Measurements from ENCODE around the gene PDZD11.
A peak's percentile ranks its signal among the peaks of the same experiment; 100 is the strongest.
"Not testable (repeated sequence)": the region's sequence is repeated elsewhere in the genome, so short reads cannot be mapped to it uniquely, and the experiment has no call there.

PDZD11 gene

GRCh38 chrX:70289793-70290770, at the start of gene PDZD11, which contains the start of gene KIF4A:
Gene PDZD11 (minus strand): TSS chrX:70289927. CDS start chrX:70289341, 586 bp downstream.
Gene KIF4A (plus strand): TSS chrX:70290104. CDS start chrX:70290459, 355 bp downstream.
- Histone ChIP-seq H3K4me3 (ENCODE audit: low read depth in 1 of 5, low read length in 5 of 5) (peak within 1 kb of the TSS; percentile 71 to 83 (median 77)), H3K27ac (ENCODE audit: low read depth, low read length) (peak within 1 kb of the TSS; percentile 28), H3K9ac (ENCODE audit: low read length in 5 of 5) (peak within 1 kb of the TSS in 4 of 5 donors; percentile 64 to 81 (median 68)), H3K9me3 (ENCODE audit: control insufficient read depth in 5 of 5, low read length in 5 of 5) (no peaks in the 10 kb centered on the region), H3K36me3 (ENCODE audit: control insufficient read depth in 5 of 5, insufficient read depth in 5 of 5, low read length in 5 of 5) (peaks cover 8 to 27% (median 19%) of the 10 kb centered on the region in 5 donors), H3K27me3 (ENCODE audit: control insufficient read depth in 5 of 5, insufficient read depth in 4 of 5, low read length in 5 of 5) (peaks cover 0 to 5% (median 3%) of the 10 kb centered on the region in 5 donors), H3K4me1 (ENCODE audit: control insufficient read depth in 5 of 5, insufficient read depth in 5 of 5, low read length in 5 of 5) (peaks cover 0 to 16% (median 13%) of the 10 kb centered on the region in 5 donors)

- Histone ChIP-seq H3K4me1 (ENCODE audit: control insufficient read depth in 5 of 5, insufficient read depth in 5 of 5, low read length in 5 of 5) (no peaks in the 10 kb centered on the region), H3K9ac (ENCODE audit: low read length in 5 of 5) (no peak overlapping the region), H3K27ac (ENCODE audit: low read depth, low read length) (no peak overlapping the region), H3K9me3 (ENCODE audit: control insufficient read depth in 5 of 5, low read length in 5 of 5) (no peaks in the 10 kb centered on the region), H3K36me3 (ENCODE audit: control insufficient read depth in 5 of 5, insufficient read depth in 5 of 5, low read length in 5 of 5) (no peaks in the 10 kb centered on the region), H3K27me3 (ENCODE audit: control insufficient read depth in 5 of 5, insufficient read depth in 4 of 5, low read length in 5 of 5) (peaks cover 0 to 13% (median 3%) of the 10 kb centered on the region in 5 donors), H3K4me3 (ENCODE audit: low read depth in 1 of 5, low read length in 5 of 5) (no peak overlapping the region)
Measured at GRCh38 chrX:70338290-70338689, 48.6 kb upstream of the PDZD11 start.

DNA sequence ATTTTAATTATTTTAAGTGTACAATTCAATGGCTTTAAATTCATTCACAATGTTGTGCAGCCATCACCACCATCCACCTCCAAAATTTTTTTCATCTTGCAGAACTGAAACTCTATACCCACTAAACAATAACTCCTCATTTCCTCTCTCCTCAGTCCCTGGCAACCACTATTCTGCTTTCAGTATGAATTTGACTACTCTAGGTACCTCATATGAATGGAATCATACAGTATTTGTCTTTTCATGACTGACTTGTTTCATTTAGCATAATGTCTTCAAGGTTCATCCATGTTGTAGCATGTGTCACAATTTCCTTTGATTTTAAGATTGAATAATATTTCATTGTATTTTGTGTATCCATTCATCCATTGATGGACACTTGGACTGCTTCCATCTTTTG, 47.0 kb upstream of the PDZD11 start:
- no peak overlapping the region for H3K4me3 ChIP-seq (ENCODE audit: low read depth in 1 of 5, low read length in 5 of 5)
- H3K36me3 ChIP-seq (ENCODE audit: control insufficient read depth in 5 of 5, insufficient read depth in 5 of 5, low read length in 5 of 5): no peaks in the 10 kb centered on the region
- no peaks in the 10 kb centered on the region for H3K9me3 ChIP-seq (ENCODE audit: control insufficient read depth in 5 of 5, low read length in 5 of 5)
- no peak overlapping the region for H3K9ac ChIP-seq (ENCODE audit: low read length in 5 of 5)
- H3K27me3 ChIP-seq (ENCODE audit: control insufficient read depth in 5 of 5, insufficient read depth in 4 of 5, low read length in 5 of 5): peaks cover 0 to 13% (median 3%) of the 10 kb centered on the region in 5 donors
- no peaks in the 10 kb centered on the region for H3K4me1 ChIP-seq (ENCODE audit: control insufficient read depth in 5 of 5, insufficient read depth in 5 of 5, low read length in 5 of 5)
- no peak overlapping the region for H3K27ac ChIP-seq (ENCODE audit: low read depth, low read length)

DNA sequence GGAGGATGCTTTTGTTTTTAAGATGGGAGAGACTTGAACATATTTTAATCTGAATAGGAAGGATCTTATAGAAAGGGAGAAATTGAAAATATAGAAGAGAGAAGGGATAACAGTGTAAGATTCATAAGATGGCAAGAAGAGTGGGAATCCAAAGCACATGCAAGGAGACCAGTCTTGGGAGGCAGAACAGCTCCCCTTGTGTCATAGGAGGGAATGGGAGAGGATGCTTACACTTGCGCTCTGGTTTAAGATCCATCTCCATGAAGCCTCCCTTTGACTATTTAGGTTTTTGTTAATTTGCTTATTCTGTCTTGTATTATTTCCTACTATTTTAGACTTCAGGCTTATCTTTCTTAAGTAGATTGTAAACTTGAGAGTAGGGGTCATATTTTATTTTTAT, 42.9 kb upstream of the PDZD11 start:
- Histone ChIP-seq H3K4me1 (ENCODE audit: control insufficient read depth in 5 of 5, insufficient read depth in 5 of 5, low read length in 5 of 5) (no peaks in the 10 kb centered on the region), H3K27me3 (ENCODE audit: control insufficient read depth in 5 of 5, insufficient read depth in 4 of 5, low read length in 5 of 5) (peaks cover 0 to 11% (median 0%) of the 10 kb centered on the region in 5 donors), H3K9me3 (ENCODE audit: control insufficient read depth in 5 of 5, low read length in 5 of 5) (no peaks in the 10 kb centered on the region), H3K27ac (ENCODE audit: low read depth, low read length) (no peak overlapping the region), H3K9ac (ENCODE audit: low read length in 5 of 5) (no peak overlapping the region), H3K36me3 (ENCODE audit: control insufficient read depth in 5 of 5, insufficient read depth in 5 of 5, low read length in 5 of 5) (no peaks in the 10 kb centered on the region), H3K4me3 (ENCODE audit: low read depth in 1 of 5, low read length in 5 of 5) (no peak overlapping the region)

DNA sequence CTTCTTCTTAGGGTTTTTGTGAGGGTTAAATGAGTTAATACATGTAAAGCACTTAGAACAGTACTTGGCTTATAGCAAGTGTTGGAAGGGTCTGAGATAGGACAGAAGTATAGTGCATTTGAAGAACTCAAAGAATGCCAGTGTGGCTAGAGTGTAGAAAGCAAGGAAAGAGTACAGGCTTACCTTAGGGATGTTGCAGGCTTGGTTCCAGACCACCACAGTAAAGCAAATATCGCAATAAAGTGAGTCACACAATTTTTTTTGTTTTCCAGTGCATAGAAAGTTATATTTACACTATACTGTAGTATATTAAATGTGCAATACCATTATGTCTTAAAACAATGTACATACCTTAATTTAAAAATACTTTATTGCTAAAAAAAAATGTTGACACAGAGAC, 41.4 kb upstream of the PDZD11 start:
- Histone ChIP-seq H3K36me3 (ENCODE audit: control insufficient read depth in 5 of 5, insufficient read depth in 5 of 5, low read length in 5 of 5) (no peaks in the 10 kb centered on the region), H3K4me3 (ENCODE audit: low read depth in 1 of 5, low read length in 5 of 5) (no peak overlapping the region), H3K9ac (ENCODE audit: low read length in 5 of 5) (no peak overlapping the region), H3K27ac (ENCODE audit: low read depth, low read length) (no peak overlapping the region), H3K27me3 (ENCODE audit: control insufficient read depth in 5 of 5, insufficient read depth in 4 of 5, low read length in 5 of 5) (peaks cover 0 to 9% (median 0%) of the 10 kb centered on the region in 5 donors), H3K9me3 (ENCODE audit: control insufficient read depth in 5 of 5, low read length in 5 of 5) (no peaks in the 10 kb centered on the region), H3K4me1 (ENCODE audit: control insufficient read depth in 5 of 5, insufficient read depth in 5 of 5, low read length in 5 of 5) (no peaks in the 10 kb centered on the region)

- Histone ChIP-seq H3K36me3 (ENCODE audit: control insufficient read depth in 5 of 5, insufficient read depth in 5 of 5, low read length in 5 of 5) (no peaks in the 10 kb centered on the region), H3K27me3 (ENCODE audit: control insufficient read depth in 5 of 5, insufficient read depth in 4 of 5, low read length in 5 of 5) (peaks cover 0 to 6% (median 0%) of the 10 kb centered on the region in 5 donors), H3K4me1 (ENCODE audit: control insufficient read depth in 5 of 5, insufficient read depth in 5 of 5, low read length in 5 of 5) (no peaks in the 10 kb centered on the region), H3K27ac (ENCODE audit: low read depth, low read length) (no peak overlapping the region), H3K9ac (ENCODE audit: low read length in 5 of 5) (no peak overlapping the region), H3K4me3 (ENCODE audit: low read depth in 1 of 5, low read length in 5 of 5) (no peak overlapping the region), H3K9me3 (ENCODE audit: control insufficient read depth in 5 of 5, low read length in 5 of 5) (no peaks in the 10 kb centered on the region)
Measured at GRCh38 chrX:70324326-70324725, 34.6 kb upstream of the PDZD11 start.

- H3K27me3 ChIP-seq (ENCODE audit: control insufficient read depth in 5 of 5, insufficient read depth in 4 of 5, low read length in 5 of 5); H3K9me3 ChIP-seq (ENCODE audit: control insufficient read depth in 5 of 5, low read length in 5 of 5); H3K9ac ChIP-seq (ENCODE audit: low read length in 5 of 5); H3K4me3 ChIP-seq (ENCODE audit: low read depth in 1 of 5, low read length in 5 of 5); H3K27ac ChIP-seq (ENCODE audit: low read depth, low read length); H3K36me3 ChIP-seq (ENCODE audit: control insufficient read depth in 5 of 5, insufficient read depth in 5 of 5, low read length in 5 of 5); H3K4me1 ChIP-seq (ENCODE audit: control insufficient read depth in 5 of 5, insufficient read depth in 5 of 5, low read length in 5 of 5): not testable (repeated sequence)
Measured at GRCh38 chrX:70323628-70324027, 33.9 kb upstream of the PDZD11 start.

GRCh38 chrX:70322784-70323183, 33.1 kb upstream of the PDZD11 start:
- Histone ChIP-seq H3K27me3 (ENCODE audit: control insufficient read depth in 5 of 5, insufficient read depth in 4 of 5, low read length in 5 of 5) (peaks cover 0 to 3% (median 0%) of the 10 kb centered on the region in 5 donors), H3K4me1 (ENCODE audit: control insufficient read depth in 5 of 5, insufficient read depth in 5 of 5, low read length in 5 of 5) (no peaks in the 10 kb centered on the region), H3K36me3 (ENCODE audit: control insufficient read depth in 5 of 5, insufficient read depth in 5 of 5, low read length in 5 of 5) (no peaks in the 10 kb centered on the region), H3K27ac (ENCODE audit: low read depth, low read length) (no peak overlapping the region), H3K9ac (ENCODE audit: low read length in 5 of 5) (no peak overlapping the region), H3K9me3 (ENCODE audit: control insufficient read depth in 5 of 5, low read length in 5 of 5) (no peaks in the 10 kb centered on the region), H3K4me3 (ENCODE audit: low read depth in 1 of 5, low read length in 5 of 5) (no peak overlapping the region)

GRCh38 chrX:70313503-70313902, 23.8 kb upstream of the PDZD11 start:
- Histone ChIP-seq H3K4me3 (ENCODE audit: low read depth in 1 of 5, low read length in 5 of 5) (no peak overlapping the region), H3K27ac (ENCODE audit: low read depth, low read length) (no peak overlapping the region), H3K4me1 (ENCODE audit: control insufficient read depth in 5 of 5, insufficient read depth in 5 of 5, low read length in 5 of 5) (no peaks in the 10 kb centered on the region), H3K36me3 (ENCODE audit: control insufficient read depth in 5 of 5, insufficient read depth in 5 of 5, low read length in 5 of 5) (no peaks in the 10 kb centered on the region), H3K9ac (ENCODE audit: low read length in 5 of 5) (no peak overlapping the region), H3K9me3 (ENCODE audit: control insufficient read depth in 5 of 5, low read length in 5 of 5) (peaks cover 0 to 4% (median 3%) of the 10 kb centered on the region in 5 donors), H3K27me3 (ENCODE audit: control insufficient read depth in 5 of 5, insufficient read depth in 4 of 5, low read length in 5 of 5) (peaks cover 0 to 3% (median 0%) of the 10 kb centered on the region in 5 donors)

DNA sequence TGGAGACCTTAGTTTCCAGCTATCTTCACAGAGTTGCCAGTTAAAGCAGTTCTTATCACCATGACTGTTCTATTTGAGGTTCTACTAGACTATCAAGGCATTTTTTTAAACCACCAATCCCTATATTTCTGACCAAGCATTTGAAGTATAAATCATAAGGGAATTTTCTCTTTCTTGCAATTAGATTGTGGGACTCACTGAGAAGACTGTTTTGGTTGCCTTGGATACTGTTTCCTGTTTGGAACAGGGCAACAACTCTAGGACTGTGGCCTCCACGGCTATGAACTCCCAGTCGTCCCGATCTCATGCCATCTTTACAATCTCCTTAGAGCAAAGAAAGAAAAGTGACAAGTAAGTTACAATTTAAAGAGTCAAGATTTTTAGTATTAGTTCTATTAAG, 12.0 kb upstream of the PDZD11 start:
- Histone ChIP-seq H3K36me3 (ENCODE audit: control insufficient read depth in 5 of 5, insufficient read depth in 5 of 5, low read length in 5 of 5) (no peaks in the 10 kb centered on the region), H3K4me3 (ENCODE audit: low read depth in 1 of 5, low read length in 5 of 5) (no peak overlapping the region), H3K9ac (ENCODE audit: low read length in 5 of 5) (no peak overlapping the region), H3K27me3 (ENCODE audit: control insufficient read depth in 5 of 5, insufficient read depth in 4 of 5, low read length in 5 of 5) (peaks cover 0 to 6% (median 0%) of the 10 kb centered on the region in 5 donors), H3K4me1 (ENCODE audit: control insufficient read depth in 5 of 5, insufficient read depth in 5 of 5, low read length in 5 of 5) (no peaks in the 10 kb centered on the region), H3K27ac (ENCODE audit: low read depth, low read length) (no peak overlapping the region), H3K9me3 (ENCODE audit: control insufficient read depth in 5 of 5, low read length in 5 of 5) (no peaks in the 10 kb centered on the region)

Measured in subcutaneous abdominal adipose tissue (tissue), 5 donors.